Fibroblast of mammary gland (primary cell): ENCODE data around the gene FRMD4B.
A peak's percentile ranks its signal among the peaks of the same experiment; 100 is the strongest.
"Not testable (repeated sequence)": the region's sequence is repeated elsewhere in the genome, so short reads cannot be mapped to it uniquely, and the experiment has no call there.

ENCODE experiments used
- DNase-seq: peaks from one replicate; pipeline ENCODE4 v3.0.0-alpha.2; 2010; ENCODE audit warnings: low read depth
- H3K4me3 ChIP-seq: 2 replicates; pipeline ENCODE4 v1.5.1; 2011; ENCODE audit warnings: low read depth, mild to moderate bottlenecking, low read length, moderate library complexity; ENCODE audit not compliant: control insufficient read depth
- CTCF ChIP-seq: conservative IDR thresholded peaks from 2 replicates; pipeline ENCODE4 v1.5.1; 2011; ENCODE audit warnings: low read depth, low read length, inconsistent platforms; ENCODE audit not compliant: control insufficient read depth, insufficient read depth

FRMD4B gene

GRCh38 chr3:69288161-69288895 is 97.6 kb downstream of the FRMD4B start:
- no peak overlapping the region for H3K4me3 ChIP-seq
- DNase-seq, result no peak
- TF ChIP-seq CTCF, result no peak

DNA sequence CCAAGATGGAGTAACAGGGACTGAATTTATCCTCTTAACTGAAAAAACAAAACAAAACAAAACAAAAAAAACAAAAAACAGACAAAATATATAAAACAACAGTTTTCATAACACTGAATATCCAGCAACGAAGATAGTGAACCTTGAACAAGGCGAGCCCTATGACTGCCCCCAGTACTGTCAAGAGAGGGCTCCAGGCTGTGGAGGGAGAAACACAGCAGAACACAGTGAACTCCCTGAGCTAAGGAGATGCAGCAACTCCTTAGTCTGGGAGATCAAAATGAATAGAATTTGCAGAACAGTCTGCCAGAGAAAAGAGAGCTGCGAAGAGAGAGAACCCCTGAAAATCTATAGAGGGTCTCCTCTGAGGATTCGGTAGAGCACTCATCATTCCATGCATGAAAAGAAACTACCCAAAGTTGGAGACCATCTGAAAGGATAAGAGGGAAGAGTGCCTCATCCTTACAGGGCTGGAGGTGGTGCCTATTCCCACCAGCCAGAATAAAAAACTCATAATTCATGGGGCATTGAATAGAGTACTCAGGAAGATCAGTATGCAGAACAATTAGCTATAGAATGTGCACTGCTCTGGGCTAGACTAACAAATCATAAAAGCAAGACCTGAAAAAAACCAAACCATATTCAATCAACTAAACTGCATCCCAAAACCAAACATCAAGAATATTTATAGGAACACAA is 101.8 kb downstream of the FRMD4B start:
- DNase-seq, result no peak
- TF ChIP-seq CTCF, result no peak
- H3K4me3 ChIP-seq, result no peak overlapping the region

- H3K4me3 ChIP-seq, result no peak overlapping the region
- TF ChIP-seq CTCF, result no peak
Observed at GRCh38 chr3:69283496-69283895, 102.4 kb downstream of the FRMD4B start.

GRCh38 chr3:69282181-69282580 is 103.7 kb downstream of the FRMD4B start:
- TF ChIP-seq CTCF, result no peak
- peak; percentile 56 for DNase-seq
- H3K4me3 ChIP-seq, result no peak overlapping the region

More at GRCh38 chr3:69283496-69283895, 102.4 kb downstream of the FRMD4B start:
- peak; percentile 10 for DNase-seq

GRCh38 chr3:69277403-69277802 is 108.5 kb downstream of the FRMD4B start:
- DNase-seq, H3K4me3 ChIP-seq: not testable (repeated sequence)

- DNase-seq, result peak; percentile 45
- TF ChIP-seq CTCF, result no peak
- H3K4me3 ChIP-seq, result no peak overlapping the region
Observed at GRCh38 chr3:69276884-69277283, 109.0 kb downstream of the FRMD4B start.

- H3K4me3 ChIP-seq, DNase-seq: not testable (repeated sequence)
Observed at GRCh38 chr3:69276191-69276590, 109.7 kb downstream of the FRMD4B start.
